Nephron progenitor cell (in vitro differentiated cells): ENCODE data around the gene POLL.
A peak's percentile ranks its signal among the peaks of the same experiment; 100 is the strongest.

Experiments
- DNase-seq: peaks from one replicate; pipeline ENCODE4 v3.0.0; 2021
- H3K27ac Mint-ChIP-seq: 2 replicates; pipeline ENCODE4 v1.8.0; 2021; ENCODE audit warnings: mild to moderate bottlenecking, moderate library complexity, mixed read lengths
- H3K27me3 Mint-ChIP-seq: 2 replicates; pipeline ENCODE4 v1.8.0; 2021; ENCODE audit warnings: mild to moderate bottlenecking, low read depth, mixed read lengths; ENCODE audit not compliant: poor library complexity
- H3K36me3 Mint-ChIP-seq: 2 replicates; pipeline ENCODE4 v1.8.0; 2021; ENCODE audit warnings: low read depth, mixed read lengths
- H3K4me1 Mint-ChIP-seq: 2 replicates; pipeline ENCODE4 v1.8.0; 2021; ENCODE audit warnings: mixed read lengths
- H3K4me3 Mint-ChIP-seq: 2 replicates; pipeline ENCODE4 v1.8.0; 2021; ENCODE audit warnings: mild to moderate bottlenecking, moderate library complexity, mixed read lengths
- H3K9me3 Mint-ChIP-seq: 2 replicates; pipeline ENCODE4 v1.8.0; 2021; ENCODE audit warnings: mild to moderate bottlenecking, moderate library complexity, mixed read lengths
- TF ChIP-seq, protein P1 (sequence below): fragments of 200-600 bp; sonication (generic); IDR thresholded peaks from 2 replicates; pipeline ENCODE4 v1.5.0; 2021; ENCODE audit warnings: antibody characterized with exemption

POLL gene

DNA sequence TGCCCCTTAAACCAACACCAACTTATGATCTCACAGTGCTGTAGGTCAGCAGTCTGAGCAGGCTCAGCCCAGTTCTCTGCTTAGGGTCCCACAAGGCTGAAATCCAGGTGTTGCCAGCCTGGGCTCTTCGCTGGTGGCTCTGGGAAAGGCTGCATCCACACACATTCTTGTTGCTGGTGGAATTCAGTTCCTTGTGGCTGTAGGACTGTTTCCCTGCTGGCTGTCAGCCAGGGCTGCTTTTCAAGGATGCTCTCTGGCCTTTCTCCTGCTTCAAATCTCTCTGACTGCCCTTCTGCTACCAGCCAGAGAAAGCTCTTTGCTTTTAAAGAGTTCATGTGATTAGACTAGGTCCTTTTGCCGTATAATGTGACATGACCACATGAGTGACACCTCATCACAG, 15.3 kb downstream of the POLL start:
- H3K4me1 Mint-ChIP-seq = peaks cover 24% of the 10 kb centered on the region
- no peak overlapping the region for H3K27ac Mint-ChIP-seq
- TF ChIP-seq, protein P1, sequence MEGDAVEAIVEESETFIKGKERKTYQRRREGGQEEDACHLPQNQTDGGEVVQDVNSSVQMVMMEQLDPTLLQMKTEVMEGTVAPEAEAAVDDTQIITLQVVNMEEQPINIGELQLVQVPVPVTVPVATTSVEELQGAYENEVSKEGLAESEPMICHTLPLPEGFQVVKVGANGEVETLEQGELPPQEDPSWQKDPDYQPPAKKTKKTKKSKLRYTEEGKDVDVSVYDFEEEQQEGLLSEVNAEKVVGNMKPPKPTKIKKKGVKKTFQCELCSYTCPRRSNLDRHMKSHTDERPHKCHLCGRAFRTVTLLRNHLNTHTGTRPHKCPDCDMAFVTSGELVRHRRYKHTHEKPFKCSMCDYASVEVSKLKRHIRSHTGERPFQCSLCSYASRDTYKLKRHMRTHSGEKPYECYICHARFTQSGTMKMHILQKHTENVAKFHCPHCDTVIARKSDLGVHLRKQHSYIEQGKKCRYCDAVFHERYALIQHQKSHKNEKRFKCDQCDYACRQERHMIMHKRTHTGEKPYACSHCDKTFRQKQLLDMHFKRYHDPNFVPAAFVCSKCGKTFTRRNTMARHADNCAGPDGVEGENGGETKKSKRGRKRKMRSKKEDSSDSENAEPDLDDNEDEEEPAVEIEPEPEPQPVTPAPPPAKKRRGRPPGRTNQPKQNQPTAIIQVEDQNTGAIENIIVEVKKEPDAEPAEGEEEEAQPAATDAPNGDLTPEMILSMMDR = no peak
- peaks cover 6% of the 10 kb centered on the region for H3K9me3 Mint-ChIP-seq
- DNase-seq = no peak
- H3K27me3 Mint-ChIP-seq = peaks cover 30% of the 10 kb centered on the region
- no peak overlapping the region for H3K4me3 Mint-ChIP-seq
- peaks cover 9% of the 10 kb centered on the region for H3K36me3 Mint-ChIP-seq

DNA sequence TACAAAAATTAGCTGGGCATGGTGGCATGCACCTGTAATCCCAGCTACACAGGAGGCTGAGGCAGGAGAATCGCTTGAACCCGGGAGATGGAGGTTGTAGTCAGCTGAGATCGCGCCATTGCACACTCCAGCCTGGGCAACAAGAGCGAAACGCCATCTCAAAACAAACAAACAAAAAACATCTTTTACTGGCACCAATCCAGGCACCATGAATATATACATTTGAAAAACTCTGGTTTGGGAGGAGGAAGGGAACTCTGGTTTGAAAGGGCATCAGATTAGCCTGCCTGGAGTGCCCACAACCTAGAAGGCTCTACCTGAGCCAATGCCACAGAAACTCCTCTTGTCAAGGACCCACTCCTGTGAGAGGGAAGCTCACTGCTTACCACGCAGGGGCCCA, 15.9 kb downstream of the POLL start:
- Mint-ChIP-seq H3K4me3 (no peak overlapping the region), H3K27ac (no peak overlapping the region), H3K4me1 (peaks cover 31% of the 10 kb centered on the region), H3K36me3 (peaks cover 3% of the 10 kb centered on the region), H3K9me3 (peaks cover 6% of the 10 kb centered on the region), H3K27me3 (peaks cover 37% of the 10 kb centered on the region)
- TF ChIP-seq, protein P1 = no peak
- no peak for DNase-seq

GRCh38 chr10:101571271-101571925, 16.7 kb downstream of the POLL start:
- Mint-ChIP-seq H3K27ac (no peak overlapping the region), H3K4me3 (no peak overlapping the region), H3K9me3 (peaks cover 6% of the 10 kb centered on the region), H3K27me3 (peaks cover 42% of the 10 kb centered on the region), H3K36me3 (no peaks in the 10 kb centered on the region), H3K4me1 (peaks cover 36% of the 10 kb centered on the region)
- TF ChIP-seq, protein P1 = no peak
- no peak for DNase-seq

DNA sequence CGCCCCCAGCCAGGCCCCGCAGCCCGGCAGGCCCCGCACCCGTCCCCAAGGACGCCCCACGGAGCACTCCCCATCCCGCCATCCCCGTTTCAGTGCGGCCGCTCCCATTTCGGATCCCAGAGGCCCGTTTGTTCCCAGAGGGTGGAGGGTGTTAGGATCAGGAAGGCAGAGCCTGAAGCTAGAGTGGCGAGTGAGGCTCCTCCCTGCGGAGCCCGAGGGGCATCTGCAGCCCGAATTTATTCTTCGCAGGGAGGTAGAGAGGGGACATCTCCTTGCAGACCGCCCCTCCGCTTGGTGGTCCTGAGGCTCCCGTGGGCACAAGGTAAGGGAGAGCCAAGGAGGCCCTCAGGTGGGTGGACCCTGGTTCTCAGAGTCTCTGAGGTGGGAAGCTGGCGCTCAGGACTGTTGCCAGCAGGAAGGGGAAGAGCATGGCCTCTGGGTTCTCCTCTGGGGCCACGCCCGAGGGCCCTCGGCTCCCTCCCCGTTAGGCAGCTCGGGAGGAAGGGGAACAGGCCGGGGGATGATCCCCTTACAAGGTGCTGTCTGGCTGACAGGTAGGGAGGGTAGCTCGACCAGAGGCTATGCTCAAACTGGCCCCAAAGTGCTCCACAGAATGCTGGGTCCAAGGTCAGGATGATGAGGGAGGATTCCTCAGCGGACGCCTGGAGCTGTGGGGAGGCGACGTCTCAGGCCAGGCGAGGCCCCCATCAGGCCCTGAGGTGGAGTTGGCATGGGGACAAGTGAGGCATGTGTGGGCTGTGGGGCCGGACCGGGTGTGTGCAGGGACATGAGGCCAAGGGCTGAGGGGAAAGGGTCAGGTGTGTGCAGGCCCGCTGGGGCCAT, 17.4 kb downstream of the POLL start:
- Mint-ChIP-seq H3K9me3 (peaks cover 6% of the 10 kb centered on the region), H3K27me3 (peaks cover 47% of the 10 kb centered on the region), H3K4me3 (peak overlapping the region; percentile 68), H3K36me3 (no peaks in the 10 kb centered on the region), H3K27ac (no peak overlapping the region), H3K4me1 (peaks cover 39% of the 10 kb centered on the region)
- TF ChIP-seq, protein P1 = no peak
- no peak for DNase-seq

- TF ChIP-seq, protein P1 = peak; percentile 86
- Mint-ChIP-seq H3K9me3 (peaks cover 6% of the 10 kb centered on the region), H3K27ac (no peak overlapping the region), H3K36me3 (no peaks in the 10 kb centered on the region), H3K27me3 (peaks cover 55% of the 10 kb centered on the region), H3K4me3 (peak overlapping the region; percentile 79), H3K4me1 (peaks cover 39% of the 10 kb centered on the region)
- peak; percentile 92 for DNase-seq
Observed at GRCh38 chr10:101569622-101570427, 18.2 kb downstream of the POLL start.
